ENCODE data around the gene BRAP.
"Not testable (repeated sequence)": the region's sequence is repeated elsewhere in the genome, so short reads cannot be mapped to it uniquely, and the experiment has no call there.

Gene BRAP

GRCh38 chr12:111672822-111673381, 12.9 kb downstream of the BRAP start:
- no peak for DNase-seq

GRCh38 chr12:111664961-111665865, 20.5 kb downstream of the BRAP start:
- DNase-seq: no peak

- DNase-seq: no peak
Measured at GRCh38 chr12:111664499-111664898, 21.3 kb downstream of the BRAP start.

- no peak for DNase-seq
Measured at GRCh38 chr12:111656016-111656415, 29.7 kb downstream of the BRAP start.

GRCh38 chr12:111655356-111655755, 30.4 kb downstream of the BRAP start:
- DNase-seq: no peak

GRCh38 chr12:111653596-111653995, 32.2 kb downstream of the BRAP start:
- DNase-seq: no peak

GRCh38 chr12:111652530-111652929, 33.2 kb downstream of the BRAP start:
- DNase-seq: not testable (repeated sequence)

- DNase-seq: no peak
Measured at GRCh38 chr12:111650912-111651311, 34.8 kb downstream of the BRAP start.

- no peak for DNase-seq
Measured at GRCh38 chr12:111645433-111645832, 40.3 kb downstream of the BRAP start.

- DNase-seq: no peak
Measured at GRCh38 chr12:111643427-111643826, 42.3 kb downstream of the BRAP start.

GRCh38 chr12:111642681-111643426, 42.9 kb downstream of the BRAP start:
- no peak for DNase-seq

- no peak for DNase-seq
Measured at GRCh38 chr12:111640506-111640905, 45.2 kb downstream of the BRAP start.

- DNase-seq: no peak
Measured at GRCh38 chr12:111638556-111638955, 47.2 kb downstream of the BRAP start.

- DNase-seq: no peak
Measured at GRCh38 chr12:111636209-111636945, 49.4 kb downstream of the BRAP start.

GRCh38 chr12:111635524-111635923, 50.2 kb downstream of the BRAP start:
- no peak for DNase-seq

GRCh38 chr12:111628505-111629260, 57.1 kb downstream of the BRAP start:
- no peak for DNase-seq

- DNase-seq: no peak
Measured at GRCh38 chr12:111626230-111626629, 59.5 kb downstream of the BRAP start.

GRCh38 chr12:111624540-111624939, 61.2 kb downstream of the BRAP start:
- DNase-seq: no peak

- not testable (repeated sequence) for DNase-seq
Measured at GRCh38 chr12:111617841-111618240, 67.9 kb downstream of the BRAP start.

- no peak for DNase-seq
Measured at GRCh38 chr12:111616177-111616623, 69.6 kb downstream of the BRAP start.

- no peak for DNase-seq
Measured at GRCh38 chr12:111607239-111607638, 78.5 kb downstream of the BRAP start.

GRCh38 chr12:111606767-111607230, 79.0 kb downstream of the BRAP start:
- no peak for DNase-seq

Data from NCI-H748 treated with DMSO at 0.1 percent for 48 hours (cell line).